Esophagus muscularis mucosa (tissue), 4 donors: ENCODE data around the gene PAFAH1B2. TPM values are rescaled to one million over a fixed set of nuclear protein-coding genes. Genes with fewer than 3 reads are reported as not detected.

ENCODE experiments used
- DNase-seq: peaks from one replicate; pipeline ENCODE4 v3.0.0-alpha.2; 2017; ENCODE audit errors: extremely low spot score
- H3K27ac ChIP-seq, 4 donors: fragments of 200-600 bp; sonication (generic); replicated peaks in 1 of 4; 1 replicate in 3 of 4; 2 replicates in 1 of 4; pipeline ENCODE4 v1.5.1; 2016 to 2019; ENCODE audit warnings: mild to moderate bottlenecking in 1 of 4
- H3K27me3 ChIP-seq, 4 donors: fragments of 200-600 bp; sonication (generic); one replicate each; pipeline versions ENCODE4 v1.5.1 to v1.6.0; 2016 to 2019
- H3K36me3 ChIP-seq, 4 donors: fragments of 200-600 bp; sonication (generic); one replicate each; pipeline ENCODE4 v1.5.1; 2016 to 2019
- H3K4me1 ChIP-seq, 4 donors: fragments of 200-600 bp; sonication (generic); one replicate each; pipeline ENCODE4 v1.5.1; 2016 to 2019
- H3K4me3 ChIP-seq, 4 donors: fragments of 200-600 bp; sonication (generic); 1 replicate in 2 of 4; 2 replicates in 2 of 4; pipeline ENCODE4 v1.5.1; 2016 to 2019; ENCODE audit warnings: mild to moderate bottlenecking in 4 of 4, moderate library complexity in 1 of 4
- H3K9me3 ChIP-seq, 4 donors: fragments of 200-600 bp; sonication (generic); 1 replicate in 3 of 4; 2 replicates in 1 of 4; pipeline ENCODE4 v1.5.1; 2016 to 2019
- CTCF ChIP-seq, 3 experiments: fragments of 200-600 bp in 2 of 3; fragments of 450-650 bp in 1 of 3; sonication (generic) in 2 of 3; IDR thresholded peaks; one replicate each; pipeline ENCODE4 v1.5.1; 2017 to 2019; ENCODE audit warnings: antibody characterized with exemption in 3 of 3, mild to moderate bottlenecking in 2 of 3, moderate library complexity in 1 of 3
- EP300 ChIP-seq: sonication (generic); formaldehyde crosslinking; IDR thresholded peaks from one replicate; pipeline ENCODE4 v1.6.1; 2017; ENCODE audit warnings: antibody characterized with exemption
- POLR2A ChIP-seq: fragments of 450-650 bp; IDR thresholded peaks from one replicate; pipeline ENCODE4 v1.6.1; 2017; ENCODE audit warnings: antibody characterized with exemption, moderate library complexity, mild to moderate bottlenecking, low read depth
- POLR2AphosphoS5 ChIP-seq, 2 donors: sonication (generic); formaldehyde crosslinking; IDR thresholded peaks; one replicate each; pipeline ENCODE4 v1.6.1; 2017; ENCODE audit warnings: antibody characterized with exemption in 2 of 2
- WGBS: methylation state at CpG from one replicate; pipeline ENCODE4 v1.1.5; 2018; 5-methylcytosine and 5-hydroxymethylcytosine counted together
- intact Hi-C: fragments of 100-400 bp; cut with DNase I; formaldehyde crosslinking; loops from one replicate; pipeline ENCODE4 v1.15.1; 2023
- total RNA-seq, 4 donors: library from RNA; depleted of rRNA; stranded (reverse); fragments of >200 nt; gene quantifications; one replicate each; pipeline versions ENCODE4 v1.1.0 to v1.2.1, GENCODE V29; 2016

PAFAH1B2 gene
- total RNA-seq, 4 donors from 2014 or later, result 40.3 to 63.0 (median 47.4) TPM

- no peaks in the 10 kb centered on the region for H3K9me3 ChIP-seq
- TF ChIP-seq POLR2AphosphoS5 (IDR thresholded peaks at IDR 0.05) (no peak), EP300 (no peak), POLR2A (no peak), CTCF (IDR thresholded peaks at IDR 0.05) (no peak)
- no peak for DNase-seq
- peak overlapping the region in 1 of 4 donors; percentile 16 for H3K27ac ChIP-seq
- H3K4me3 ChIP-seq, result no peak overlapping the region
- 92% methylated on average over 15 of the region's 15 CpGs for WGBS
- intact Hi-C loops, result no loop called here
- H3K27me3 ChIP-seq, result no peaks in the 10 kb centered on the region
- H3K36me3 ChIP-seq, result peaks cover 48 to 82% (median 78%) of the 10 kb centered on the region in 4 donors
- H3K4me1 ChIP-seq, result peaks cover 7 to 27% (median 19%) of the 10 kb centered on the region in 4 donors
These were observed 49.3 kb downstream of the PAFAH1B2 start for GRCh38 chr11:117193130-117194020.

DNA sequence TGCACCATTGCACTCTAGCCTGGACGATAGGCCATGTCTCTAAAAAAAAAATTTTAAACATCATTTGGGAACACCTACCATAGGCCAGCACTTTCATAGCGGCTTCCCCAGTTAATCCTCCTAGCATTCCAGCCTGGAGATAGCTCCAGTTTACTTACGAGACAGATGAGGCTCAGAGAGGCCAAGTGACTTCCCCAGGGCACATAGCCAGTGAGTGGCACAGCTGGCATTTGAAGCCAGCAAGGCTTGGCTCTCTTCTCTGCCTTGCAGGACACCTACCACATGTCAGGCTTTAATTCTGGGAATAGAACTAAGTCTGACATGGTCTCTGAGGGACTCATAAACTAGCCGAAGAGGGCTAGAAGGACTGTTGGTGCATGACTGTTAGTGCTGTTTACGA is 50.2 kb downstream of the PAFAH1B2 start:
- no peaks in the 10 kb centered on the region for H3K9me3 ChIP-seq
- peaks cover 15 to 36% (median 25%) of the 10 kb centered on the region in 4 donors for H3K4me1 ChIP-seq
- intact Hi-C loops, result no loop called here
- H3K4me3 ChIP-seq, result no peak overlapping the region
- peak overlapping the region in 1 of 4 donors; percentile 16 for H3K27ac ChIP-seq
- TF ChIP-seq POLR2AphosphoS5 (IDR thresholded peaks at IDR 0.05) (no peak), POLR2A (no peak), CTCF (IDR thresholded peaks at IDR 0.05) (no peak), EP300 (no peak)
- no peaks in the 10 kb centered on the region for H3K27me3 ChIP-seq
- H3K36me3 ChIP-seq, result peaks cover 40 to 73% (median 69%) of the 10 kb centered on the region in 4 donors
- DNase-seq, result no peak
- 77% methylated on average over 5 of the region's 5 CpGs for WGBS

GRCh38 chr11:117195258-117195657 is 51.2 kb downstream of the PAFAH1B2 start:
- WGBS, result 90% methylated on average over 4 of the region's 4 CpGs
- peaks cover 35 to 63% (median 59%) of the 10 kb centered on the region in 4 donors for H3K36me3 ChIP-seq
- peaks cover 17 to 38% (median 27%) of the 10 kb centered on the region in 4 donors for H3K4me1 ChIP-seq
- no peaks in the 10 kb centered on the region for H3K9me3 ChIP-seq
- H3K27ac ChIP-seq, result no peak overlapping the region
- no peak for TF ChIP-seq CTCF (IDR thresholded peaks at IDR 0.05)
- TF ChIP-seq POLR2AphosphoS5 (IDR thresholded peaks at IDR 0.05), result no peak
- no peak for TF ChIP-seq EP300
- no peak for TF ChIP-seq POLR2A
- no peak overlapping the region for H3K4me3 ChIP-seq
- H3K27me3 ChIP-seq, result no peaks in the 10 kb centered on the region
- intact Hi-C loops, result no loop called here
- no peak for DNase-seq

DNA sequence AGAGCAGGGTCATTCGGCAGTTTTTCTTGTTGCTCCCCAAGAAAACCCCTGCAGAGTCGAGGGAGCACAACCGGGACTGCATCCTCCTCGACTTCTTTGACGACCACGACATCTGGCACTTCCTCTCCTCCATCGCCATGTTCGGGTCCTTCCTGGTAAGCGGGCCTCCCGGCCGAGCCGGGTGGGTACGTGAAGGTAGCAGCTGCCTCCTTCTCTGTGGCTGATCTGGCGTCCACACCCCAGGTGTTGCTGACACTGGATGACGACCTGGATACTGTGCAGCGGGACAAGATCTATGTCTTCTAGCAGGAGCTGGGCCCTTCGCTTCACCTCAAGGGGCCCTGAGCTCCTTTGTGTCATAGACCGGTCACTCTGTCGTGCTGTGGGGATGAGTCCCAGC is 51.7 kb downstream of the PAFAH1B2 start:
- H3K36me3 ChIP-seq, result peaks cover 30 to 58% (median 55%) of the 10 kb centered on the region in 4 donors

DNA sequence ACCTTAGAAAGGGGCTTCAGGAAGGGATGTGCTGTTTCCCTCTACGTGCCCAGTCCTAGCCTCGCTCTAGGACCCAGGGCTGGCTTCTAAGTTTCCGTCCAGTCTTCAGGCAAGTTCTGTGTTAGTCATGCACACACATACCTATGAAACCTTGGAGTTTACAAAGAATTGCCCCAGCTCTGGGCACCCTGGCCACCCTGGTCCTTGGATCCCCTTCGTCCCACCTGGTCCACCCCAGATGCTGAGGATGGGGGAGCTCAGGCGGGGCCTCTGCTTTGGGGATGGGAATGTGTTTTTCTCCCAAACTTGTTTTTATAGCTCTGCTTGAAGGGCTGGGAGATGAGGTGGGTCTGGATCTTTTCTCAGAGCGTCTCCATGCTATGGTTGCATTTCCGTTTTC is 52.9 kb downstream of the PAFAH1B2 start:
- 76% methylated on average over 7 of the region's 7 CpGs for WGBS
- Histone ChIP-seq H3K4me3 (no peak overlapping the region), H3K36me3 (peaks cover 21 to 55% (median 47%) of the 10 kb centered on the region in 4 donors), H3K27ac (peak overlapping the region; percentile 94 to 97 (median 96)), H3K27me3 (no peaks in the 10 kb centered on the region), H3K4me1 (peaks cover 17 to 38% (median 35%) of the 10 kb centered on the region in 4 donors), H3K9me3 (no peaks in the 10 kb centered on the region)
- intact Hi-C loops, result no loop called here
- TF ChIP-seq EP300 (no peak), CTCF (IDR thresholded peaks at IDR 0.05) (no peak), POLR2A (no peak), POLR2AphosphoS5 (IDR thresholded peaks at IDR 0.05) (no peak)
- DNase-seq, result no peak

More for the DNA sequence above, 51.7 kb downstream of the PAFAH1B2 start:
- no peak for DNase-seq
- TF ChIP-seq POLR2A, result no peak
- no peaks in the 10 kb centered on the region for H3K27me3 ChIP-seq
- peak overlapping the region in 1 of 4 donors; percentile 94 for H3K27ac ChIP-seq
- intact Hi-C loops, result no loop called here
- H3K9me3 ChIP-seq, result no peaks in the 10 kb centered on the region
- no peak overlapping the region for H3K4me3 ChIP-seq
- H3K4me1 ChIP-seq, result peaks cover 17 to 38% (median 27%) of the 10 kb centered on the region in 4 donors
- 71% methylated on average over 11 of the region's 19 CpGs for WGBS
